HL-60 (cell line): ENCODE data around the gene MYO5C.

Source experiments
- DNase-seq, 2 experiments: peaks; one replicate each; pipeline ENCODE4 v3.0.0-alpha.2; 2010 to 2020; ENCODE audit warnings: low read depth in 1 of 2, low spot score in 1 of 2
- H3K27ac ChIP-seq: fragments of 250-450 bp; sonication (Bioruptor Pico); replicated peaks from 2 replicates; pipeline ENCODE4 v1.5.1; 2020; ENCODE audit warnings: mild to moderate bottlenecking, moderate library complexity
- H3K27me3 ChIP-seq: fragments of 250-450 bp; sonication (Bioruptor Pico); 2 replicates; pipeline ENCODE4 v1.5.1; 2021; ENCODE audit warnings: mild to moderate bottlenecking, moderate library complexity; ENCODE audit not compliant: insufficient read depth, poor library complexity, severe bottlenecking
- H3K4me3 ChIP-seq: replicated peaks from 2 replicates; pipeline ENCODE4 v1.5.1; 2011; ENCODE audit warnings: mild to moderate bottlenecking, control low read depth, low read length; ENCODE audit not compliant: insufficient read depth
- GABPA ChIP-seq: IDR thresholded peaks from 2 replicates; pipeline ENCODE4 v1.6.1; 2012; ENCODE audit warnings: low read depth
- POLR2AphosphoS5 ChIP-seq: IDR thresholded peaks from 2 replicates; pipeline ENCODE4 v1.6.1; 2012; ENCODE audit warnings: low read depth
- SPI1 ChIP-seq: IDR thresholded peaks from 2 replicates; pipeline ENCODE4 v1.6.1; 2012; ENCODE audit warnings: low read depth, mild to moderate bottlenecking, borderline replicate concordance
- TF ChIP-seq, protein P1 (sequence below): IDR thresholded peaks from 2 replicates; pipeline ENCODE4 v1.6.1; 2012; ENCODE audit warnings: low read depth; ENCODE audit not compliant: insufficient replicate concordance
- TF ChIP-seq, protein P2 (sequence below): IDR thresholded peaks from one replicate; pipeline ENCODE4 v1.5.1; 2011; ENCODE audit warnings: low read length, control low read depth, inconsistent platforms; ENCODE audit not compliant: insufficient read depth

MYO5C gene

DNA sequence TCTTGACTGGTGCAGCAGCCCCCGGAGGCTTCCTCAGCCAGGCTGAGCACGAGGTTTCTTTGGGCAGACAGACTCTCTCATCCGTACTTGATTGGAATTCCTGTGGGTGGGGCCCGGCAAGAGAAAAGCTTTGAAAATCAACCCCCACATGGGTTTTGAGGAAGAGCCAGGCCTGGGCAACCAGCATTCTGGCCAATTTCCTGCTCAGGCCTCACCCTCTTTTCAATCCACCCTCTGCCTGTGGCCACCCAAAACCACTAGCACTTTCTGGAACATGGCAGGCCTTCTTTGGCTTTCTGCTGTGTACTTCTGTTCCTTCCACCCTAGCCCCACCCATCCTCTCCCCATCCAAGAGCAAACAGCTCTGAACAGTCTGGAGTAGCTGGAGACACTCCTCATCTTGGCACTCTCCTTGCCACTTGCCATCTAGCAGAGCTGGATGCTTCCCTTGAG lies 5.9 kb downstream of the MYO5C start:
- TF ChIP-seq, protein P1, sequence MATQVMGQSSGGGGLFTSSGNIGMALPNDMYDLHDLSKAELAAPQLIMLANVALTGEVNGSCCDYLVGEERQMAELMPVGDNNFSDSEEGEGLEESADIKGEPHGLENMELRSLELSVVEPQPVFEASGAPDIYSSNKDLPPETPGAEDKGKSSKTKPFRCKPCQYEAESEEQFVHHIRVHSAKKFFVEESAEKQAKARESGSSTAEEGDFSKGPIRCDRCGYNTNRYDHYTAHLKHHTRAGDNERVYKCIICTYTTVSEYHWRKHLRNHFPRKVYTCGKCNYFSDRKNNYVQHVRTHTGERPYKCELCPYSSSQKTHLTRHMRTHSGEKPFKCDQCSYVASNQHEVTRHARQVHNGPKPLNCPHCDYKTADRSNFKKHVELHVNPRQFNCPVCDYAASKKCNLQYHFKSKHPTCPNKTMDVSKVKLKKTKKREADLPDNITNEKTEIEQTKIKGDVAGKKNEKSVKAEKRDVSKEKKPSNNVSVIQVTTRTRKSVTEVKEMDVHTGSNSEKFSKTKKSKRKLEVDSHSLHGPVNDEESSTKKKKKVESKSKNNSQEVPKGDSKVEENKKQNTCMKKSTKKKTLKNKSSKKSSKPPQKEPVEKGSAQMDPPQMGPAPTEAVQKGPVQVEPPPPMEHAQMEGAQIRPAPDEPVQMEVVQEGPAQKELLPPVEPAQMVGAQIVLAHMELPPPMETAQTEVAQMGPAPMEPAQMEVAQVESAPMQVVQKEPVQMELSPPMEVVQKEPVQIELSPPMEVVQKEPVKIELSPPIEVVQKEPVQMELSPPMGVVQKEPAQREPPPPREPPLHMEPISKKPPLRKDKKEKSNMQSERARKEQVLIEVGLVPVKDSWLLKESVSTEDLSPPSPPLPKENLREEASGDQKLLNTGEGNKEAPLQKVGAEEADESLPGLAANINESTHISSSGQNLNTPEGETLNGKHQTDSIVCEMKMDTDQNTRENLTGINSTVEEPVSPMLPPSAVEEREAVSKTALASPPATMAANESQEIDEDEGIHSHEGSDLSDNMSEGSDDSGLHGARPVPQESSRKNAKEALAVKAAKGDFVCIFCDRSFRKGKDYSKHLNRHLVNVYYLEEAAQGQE: no peak
- Histone ChIP-seq H3K27me3 (peaks cover 6% of the 10 kb centered on the region), H3K4me3 (no peak overlapping the region), H3K27ac (no peak overlapping the region)
- DNase-seq: no peak

DNA sequence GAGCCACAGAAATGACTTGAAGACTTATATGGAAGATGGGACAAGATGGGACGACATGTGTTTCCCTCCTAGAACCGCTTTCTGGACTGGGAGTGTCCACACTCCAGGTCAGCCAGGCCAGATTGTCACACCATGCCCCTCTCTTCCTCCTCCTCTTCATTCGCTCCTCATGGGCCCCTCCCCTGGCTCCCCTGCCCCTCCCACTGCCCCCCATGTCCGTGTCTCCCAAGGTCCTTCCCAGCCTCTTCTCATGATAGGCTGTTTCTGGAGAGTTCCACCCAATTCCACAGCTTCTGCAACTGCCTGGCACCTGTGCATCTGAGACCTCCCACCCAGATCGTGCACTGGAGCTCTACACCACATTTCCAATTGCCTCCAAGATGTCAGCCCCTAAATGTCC lies 6.6 kb downstream of the MYO5C start:
- TF ChIP-seq GABPA: no peak
- TF ChIP-seq SPI1: no peak
- TF ChIP-seq, protein P2, sequence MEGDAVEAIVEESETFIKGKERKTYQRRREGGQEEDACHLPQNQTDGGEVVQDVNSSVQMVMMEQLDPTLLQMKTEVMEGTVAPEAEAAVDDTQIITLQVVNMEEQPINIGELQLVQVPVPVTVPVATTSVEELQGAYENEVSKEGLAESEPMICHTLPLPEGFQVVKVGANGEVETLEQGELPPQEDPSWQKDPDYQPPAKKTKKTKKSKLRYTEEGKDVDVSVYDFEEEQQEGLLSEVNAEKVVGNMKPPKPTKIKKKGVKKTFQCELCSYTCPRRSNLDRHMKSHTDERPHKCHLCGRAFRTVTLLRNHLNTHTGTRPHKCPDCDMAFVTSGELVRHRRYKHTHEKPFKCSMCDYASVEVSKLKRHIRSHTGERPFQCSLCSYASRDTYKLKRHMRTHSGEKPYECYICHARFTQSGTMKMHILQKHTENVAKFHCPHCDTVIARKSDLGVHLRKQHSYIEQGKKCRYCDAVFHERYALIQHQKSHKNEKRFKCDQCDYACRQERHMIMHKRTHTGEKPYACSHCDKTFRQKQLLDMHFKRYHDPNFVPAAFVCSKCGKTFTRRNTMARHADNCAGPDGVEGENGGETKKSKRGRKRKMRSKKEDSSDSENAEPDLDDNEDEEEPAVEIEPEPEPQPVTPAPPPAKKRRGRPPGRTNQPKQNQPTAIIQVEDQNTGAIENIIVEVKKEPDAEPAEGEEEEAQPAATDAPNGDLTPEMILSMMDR: no peak
- TF ChIP-seq, protein P1: no peak
- TF ChIP-seq POLR2AphosphoS5: no peak
- no peak overlapping the region for H3K27ac ChIP-seq
- H3K4me3 ChIP-seq: no peak overlapping the region
- H3K27me3 ChIP-seq: peaks cover under 1% of the 10 kb centered on the region
- no peak for DNase-seq

DNA sequence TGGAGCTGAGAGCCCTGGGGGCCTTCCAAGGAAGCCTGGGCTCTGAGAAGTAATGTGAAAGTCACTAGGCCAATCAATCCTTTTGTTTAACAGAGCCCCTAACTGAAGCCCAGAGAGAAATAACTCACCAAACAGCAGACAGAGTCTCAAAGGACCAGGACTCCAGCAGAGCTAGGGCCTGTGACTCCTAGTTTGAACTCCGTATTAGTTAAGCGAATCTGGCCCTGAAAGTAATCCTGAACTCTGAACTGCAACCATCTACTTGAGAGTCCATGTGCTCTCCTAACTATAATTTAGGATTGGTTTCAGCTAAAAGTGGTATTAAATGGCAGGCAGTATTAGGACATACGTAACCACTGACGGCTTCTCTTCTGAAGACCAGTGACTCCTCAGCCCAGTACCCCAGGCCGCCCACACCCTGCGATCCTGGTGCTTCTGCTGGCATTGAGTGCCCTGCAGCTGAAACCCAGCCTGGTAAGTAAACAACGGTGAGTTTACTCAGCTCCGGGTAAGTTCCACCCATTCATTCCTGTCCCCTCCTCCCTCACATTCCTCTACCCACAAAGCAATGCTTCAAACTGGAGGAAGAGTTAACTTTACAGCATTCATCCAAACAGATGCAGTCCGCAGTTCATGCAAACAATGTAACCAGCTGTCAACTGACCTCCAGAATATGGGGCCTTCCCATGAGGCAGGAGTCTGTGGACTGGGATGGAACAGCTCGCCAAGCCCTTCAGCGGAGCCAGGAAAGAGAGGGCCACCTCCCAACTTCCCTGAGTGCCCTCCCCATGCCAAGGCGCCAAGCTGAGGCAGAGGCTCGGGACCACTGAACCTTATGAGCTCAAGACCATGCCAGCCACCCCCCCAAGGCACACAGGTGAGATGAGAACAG lies 7.3 kb downstream of the MYO5C start:
- H3K27ac ChIP-seq: no peak overlapping the region
- no peak for DNase-seq
- H3K4me3 ChIP-seq: no peak overlapping the region
- no peaks in the 10 kb centered on the region for H3K27me3 ChIP-seq
- TF ChIP-seq SPI1: no peak
- no peak for TF ChIP-seq POLR2AphosphoS5
- TF ChIP-seq, protein P1: no peak
- TF ChIP-seq, protein P2: no peak
- no peak for TF ChIP-seq GABPA
